ENCODE results near the gene WSCD1.
A peak's percentile ranks its signal among the peaks of the same experiment; 100 is the strongest.

Gene WSCD1

GRCh38 chr17:6099492-6099891 is 29.3 kb downstream of the WSCD1 start:
- Histone ChIP-seq H3K36me3 (ENCODE audit: control insufficient read depth, insufficient read depth, low read length) (no peaks in the 10 kb centered on the region), H3K9ac (ENCODE audit: low read length) (no peak overlapping the region), H3K23ac (ENCODE audit: low read length) (no peak overlapping the region), H3K4me3 (ENCODE audit: low read length) (no peak overlapping the region), H3K27ac (ENCODE audit: low read depth, low read length) (no peak overlapping the region), H3K27me3 (ENCODE audit: insufficient read depth, low read length, poor library complexity) (no peaks in the 10 kb centered on the region), H3K56ac (ENCODE audit: low read length) (no peak overlapping the region), H3K4ac (ENCODE audit: low read depth, low read length) (no peak overlapping the region), H3K4me2 (ENCODE audit: low read length) (no peak overlapping the region), H3K4me1 (ENCODE audit: control insufficient read depth, low read depth, low read length) (peaks cover 4% of the 10 kb centered on the region), H4K8ac (ENCODE audit: low read depth, low read length) (no peak overlapping the region), H3K79me1 (ENCODE audit: low read length) (no peaks in the 10 kb centered on the region), H3K18ac (ENCODE audit: low read length) (no peak overlapping the region), H3K79me2 (ENCODE audit: control insufficient read depth, insufficient read depth, low read length) (no peaks in the 10 kb centered on the region), H2BK120ac (ENCODE audit: low read depth, low read length) (no peak overlapping the region), H2BK5ac (ENCODE audit: low read length) (no peak overlapping the region), H4K5ac (ENCODE audit: low read length) (no peak overlapping the region), H2BK15ac (replicated peaks; ENCODE audit: low read depth) (no peak overlapping the region), H2AK5ac (ENCODE audit: low read length) (no peak overlapping the region)
- DNase-seq = no peak
- no CpG with 5 or more reads among the region's 8 CpGs for WGBS (ENCODE audit: extremely low coverage, insufficient coverage, low lambda C conversion rate)

- no peak overlapping the region for H2AK5ac ChIP-seq (ENCODE audit: low read length)
- no peak overlapping the region for H3K4me2 ChIP-seq (ENCODE audit: low read length)
- no peak overlapping the region for H2BK15ac ChIP-seq (replicated peaks; ENCODE audit: low read depth)
- no peak for DNase-seq
- no peak overlapping the region for H4K5ac ChIP-seq (ENCODE audit: low read length)
- H3K27me3 ChIP-seq (ENCODE audit: insufficient read depth, low read length, poor library complexity) = no peaks in the 10 kb centered on the region
- no CpG with 5 or more reads among the region's 9 CpGs for WGBS (ENCODE audit: extremely low coverage, insufficient coverage, low lambda C conversion rate)
- H3K18ac ChIP-seq (ENCODE audit: low read length) = no peak overlapping the region
- peaks cover 4% of the 10 kb centered on the region for H3K4me1 ChIP-seq (ENCODE audit: control insufficient read depth, low read depth, low read length)
- no peak overlapping the region for H3K4me3 ChIP-seq (ENCODE audit: low read length)
- no peak overlapping the region for H3K9ac ChIP-seq (ENCODE audit: low read length)
- no peak overlapping the region for H3K27ac ChIP-seq (ENCODE audit: low read depth, low read length)
- no peak overlapping the region for H3K56ac ChIP-seq (ENCODE audit: low read length)
- H2BK120ac ChIP-seq (ENCODE audit: low read depth, low read length) = no peak overlapping the region
- H3K79me2 ChIP-seq (ENCODE audit: control insufficient read depth, insufficient read depth, low read length) = no peaks in the 10 kb centered on the region
- no peak overlapping the region for H2BK5ac ChIP-seq (ENCODE audit: low read length)
- H3K36me3 ChIP-seq (ENCODE audit: control insufficient read depth, insufficient read depth, low read length) = no peaks in the 10 kb centered on the region
- H4K8ac ChIP-seq (ENCODE audit: low read depth, low read length) = no peak overlapping the region
- H3K79me1 ChIP-seq (ENCODE audit: low read length) = no peaks in the 10 kb centered on the region
- H3K4ac ChIP-seq (ENCODE audit: low read depth, low read length) = no peak overlapping the region
- no peak overlapping the region for H3K23ac ChIP-seq (ENCODE audit: low read length)
These were observed 30.0 kb downstream of the WSCD1 start for GRCh38 chr17:6100146-6100545.

- WGBS (ENCODE audit: extremely low coverage, insufficient coverage, low lambda C conversion rate) = no CpG with 5 or more reads among the region's 7 CpGs
- Histone ChIP-seq H3K4me3 (ENCODE audit: low read length) (no peak overlapping the region), H3K23ac (ENCODE audit: low read length) (no peak overlapping the region), H2BK120ac (ENCODE audit: low read depth, low read length) (no peak overlapping the region), H3K79me2 (ENCODE audit: control insufficient read depth, insufficient read depth, low read length) (no peaks in the 10 kb centered on the region), H3K79me1 (ENCODE audit: low read length) (no peaks in the 10 kb centered on the region), H2BK5ac (ENCODE audit: low read length) (no peak overlapping the region), H3K4me2 (ENCODE audit: low read length) (no peak overlapping the region), H3K36me3 (ENCODE audit: control insufficient read depth, insufficient read depth, low read length) (no peaks in the 10 kb centered on the region), H3K18ac (ENCODE audit: low read length) (no peak overlapping the region), H3K27me3 (ENCODE audit: insufficient read depth, low read length, poor library complexity) (no peaks in the 10 kb centered on the region), H3K9ac (ENCODE audit: low read length) (no peak overlapping the region), H3K56ac (ENCODE audit: low read length) (no peak overlapping the region), H2AK5ac (ENCODE audit: low read length) (no peak overlapping the region), H3K4me1 (ENCODE audit: control insufficient read depth, low read depth, low read length) (peaks cover 4% of the 10 kb centered on the region), H3K27ac (ENCODE audit: low read depth, low read length) (no peak overlapping the region), H4K8ac (ENCODE audit: low read depth, low read length) (no peak overlapping the region), H2BK15ac (replicated peaks; ENCODE audit: low read depth) (no peak overlapping the region), H4K5ac (ENCODE audit: low read length) (no peak overlapping the region), H3K4ac (ENCODE audit: low read depth, low read length) (no peak overlapping the region)
- DNase-seq = no peak
These were observed 30.8 kb downstream of the WSCD1 start for GRCh38 chr17:6100891-6101500.

- Histone ChIP-seq H4K5ac (ENCODE audit: low read length) (no peak overlapping the region), H3K23ac (ENCODE audit: low read length) (no peak overlapping the region), H3K18ac (ENCODE audit: low read length) (no peak overlapping the region), H3K4me1 (ENCODE audit: control insufficient read depth, low read depth, low read length) (peaks cover 4% of the 10 kb centered on the region), H3K4me3 (ENCODE audit: low read length) (no peak overlapping the region), H2AK5ac (ENCODE audit: low read length) (no peak overlapping the region), H3K4ac (ENCODE audit: low read depth, low read length) (no peak overlapping the region), H3K36me3 (ENCODE audit: control insufficient read depth, insufficient read depth, low read length) (no peaks in the 10 kb centered on the region), H3K79me1 (ENCODE audit: low read length) (no peaks in the 10 kb centered on the region), H3K79me2 (ENCODE audit: control insufficient read depth, insufficient read depth, low read length) (no peaks in the 10 kb centered on the region), H3K27ac (ENCODE audit: low read depth, low read length) (no peak overlapping the region), H3K27me3 (ENCODE audit: insufficient read depth, low read length, poor library complexity) (no peaks in the 10 kb centered on the region), H4K8ac (ENCODE audit: low read depth, low read length) (no peak overlapping the region), H3K4me2 (ENCODE audit: low read length) (no peak overlapping the region), H3K9ac (ENCODE audit: low read length) (no peak overlapping the region), H2BK120ac (ENCODE audit: low read depth, low read length) (no peak overlapping the region), H3K56ac (ENCODE audit: low read length) (no peak overlapping the region), H2BK5ac (ENCODE audit: low read length) (no peak overlapping the region), H2BK15ac (replicated peaks; ENCODE audit: low read depth) (no peak overlapping the region)
- peak; percentile 82 for DNase-seq
- no CpG with 5 or more reads among the region's 10 CpGs for WGBS (ENCODE audit: extremely low coverage, insufficient coverage, low lambda C conversion rate)
These were observed 31.5 kb downstream of the WSCD1 start for GRCh38 chr17:6101706-6102105.

GRCh38 chr17:6102615-6103014 is 32.4 kb downstream of the WSCD1 start:
- WGBS (ENCODE audit: extremely low coverage, insufficient coverage, low lambda C conversion rate) = no CpG with 5 or more reads among the region's 3 CpGs
- H3K27ac ChIP-seq (ENCODE audit: low read depth, low read length) = no peak overlapping the region

More at GRCh38 chr17:6102615-6103014, 32.4 kb downstream of the WSCD1 start:
- Histone ChIP-seq H3K4me1 (ENCODE audit: control insufficient read depth, low read depth, low read length) (peaks cover 4% of the 10 kb centered on the region), H3K9ac (ENCODE audit: low read length) (no peak overlapping the region), H3K4me3 (ENCODE audit: low read length) (no peak overlapping the region), H2BK15ac (replicated peaks; ENCODE audit: low read depth) (no peak overlapping the region), H4K5ac (ENCODE audit: low read length) (no peak overlapping the region), H3K79me1 (ENCODE audit: low read length) (no peaks in the 10 kb centered on the region), H3K4ac (ENCODE audit: low read depth, low read length) (no peak overlapping the region), H3K18ac (ENCODE audit: low read length) (no peak overlapping the region), H2AK5ac (ENCODE audit: low read length) (no peak overlapping the region), H3K79me2 (ENCODE audit: control insufficient read depth, insufficient read depth, low read length) (no peaks in the 10 kb centered on the region), H3K23ac (ENCODE audit: low read length) (no peak overlapping the region), H3K27me3 (ENCODE audit: insufficient read depth, low read length, poor library complexity) (no peaks in the 10 kb centered on the region), H3K56ac (ENCODE audit: low read length) (no peak overlapping the region), H4K8ac (ENCODE audit: low read depth, low read length) (no peak overlapping the region), H2BK120ac (ENCODE audit: low read depth, low read length) (no peak overlapping the region), H2BK5ac (ENCODE audit: low read length) (no peak overlapping the region), H3K4me2 (ENCODE audit: low read length) (no peak overlapping the region), H3K36me3 (ENCODE audit: control insufficient read depth, insufficient read depth, low read length) (no peaks in the 10 kb centered on the region)
- DNase-seq = no peak
